C4-2B (cell line): ENCODE measurements around the gene CD84.

Source experiments
- CTCF ChIP-seq: fragments of 450-650 bp; conservative IDR thresholded peaks from 2 replicates; pipeline ENCODE4 v1.5.1; 2017; ENCODE audit warnings: mild to moderate bottlenecking
- ZFX ChIP-seq: fragments of 450-650 bp; IDR thresholded peaks from 2 replicates; pipeline ENCODE4 v1.6.1; 2017

GRCh38 chr1:160520999-160521398, 58.3 kb downstream of the CD84 start:
- TF ChIP-seq CTCF (no peak), ZFX (no peak)
